NCI-H345 treated with DMSO at 0.1 percent for 48 hours (cell line): ENCODE data around the gene UBFD1.
"Not testable (repeated sequence)": the region's sequence is repeated elsewhere in the genome, so short reads cannot be mapped to it uniquely, and the experiment has no call there.

Experiments used
- DNase-seq: peaks from one replicate; lab custom pipeline; 2025; ENCODE audit not compliant: unreplicated experiment; lab: John Stamatoyannopoulos, UW

UBFD1 gene

GRCh38 chr16:23527961-23528643 lies 29.4 kb upstream of the UBFD1 start:
- DNase-seq = no peak

GRCh38 chr16:23528644-23529310 lies 28.8 kb upstream of the UBFD1 start:
- DNase-seq = no peak

GRCh38 chr16:23530062-23530461 lies 27.5 kb upstream of the UBFD1 start:
- no peak for DNase-seq

DNA sequence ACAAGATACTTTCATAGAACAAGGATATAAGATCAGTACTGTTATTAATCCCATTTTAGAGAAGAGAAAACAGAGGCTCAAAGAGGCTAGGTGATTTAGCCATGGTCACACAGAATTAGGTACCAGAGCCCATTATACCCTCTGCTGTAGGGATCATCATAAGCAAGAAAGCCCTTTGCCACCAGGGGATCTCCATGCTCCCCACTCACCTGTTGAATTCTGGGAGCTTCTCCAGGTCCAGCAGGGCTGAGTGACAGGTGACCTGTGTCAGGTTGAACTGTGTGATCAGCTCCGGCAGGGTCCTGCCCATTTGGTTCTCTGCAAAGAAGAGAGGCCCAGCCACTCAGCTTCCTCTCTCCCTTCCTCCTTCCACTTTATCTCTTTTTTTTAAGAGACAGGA lies 25.1 kb upstream of the UBFD1 start:
- DNase-seq = no peak

GRCh38 chr16:23534868-23535860 lies 22.4 kb upstream of the UBFD1 start:
- DNase-seq = no peak

GRCh38 chr16:23535901-23536300 lies 21.6 kb upstream of the UBFD1 start:
- DNase-seq = no peak

- DNase-seq = no peak
These were observed 20.1 kb upstream of the UBFD1 start for GRCh38 chr16:23537390-23537789.

DNA sequence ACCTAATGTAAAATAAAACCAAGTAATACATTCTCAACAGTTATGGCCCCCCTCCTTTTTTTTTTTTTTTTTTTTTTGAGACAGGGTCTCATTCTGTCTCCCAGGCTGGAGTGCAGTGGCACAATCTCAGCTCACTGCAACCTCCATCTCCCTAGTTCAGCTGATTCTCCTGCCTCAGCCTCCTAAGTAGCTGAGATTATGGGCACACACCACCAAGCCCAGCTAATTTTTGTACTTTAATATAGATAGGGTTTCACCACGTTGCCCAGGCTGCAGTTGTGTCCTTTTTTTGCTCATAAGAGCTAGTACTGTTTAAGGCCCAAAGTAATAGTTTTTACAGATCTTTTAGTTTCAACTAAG lies 18.6 kb upstream of the UBFD1 start:
- DNase-seq = no peak

GRCh38 chr16:23539984-23540816 lies 17.3 kb upstream of the UBFD1 start:
- DNase-seq = no peak

- DNase-seq = not testable (repeated sequence)
These were observed 16.7 kb upstream of the UBFD1 start for GRCh38 chr16:23540817-23541178.

GRCh38 chr16:23544436-23544835 lies 13.1 kb upstream of the UBFD1 start:
- no peak for DNase-seq

GRCh38 chr16:23549938-23550337 lies 7.6 kb upstream of the UBFD1 start:
- DNase-seq = no peak

GRCh38 chr16:23552161-23552560 lies 5.4 kb upstream of the UBFD1 start:
- DNase-seq = no peak

- no peak for DNase-seq
These were observed 3.0 kb upstream of the UBFD1 start for GRCh38 chr16:23554536-23554935.

DNA sequence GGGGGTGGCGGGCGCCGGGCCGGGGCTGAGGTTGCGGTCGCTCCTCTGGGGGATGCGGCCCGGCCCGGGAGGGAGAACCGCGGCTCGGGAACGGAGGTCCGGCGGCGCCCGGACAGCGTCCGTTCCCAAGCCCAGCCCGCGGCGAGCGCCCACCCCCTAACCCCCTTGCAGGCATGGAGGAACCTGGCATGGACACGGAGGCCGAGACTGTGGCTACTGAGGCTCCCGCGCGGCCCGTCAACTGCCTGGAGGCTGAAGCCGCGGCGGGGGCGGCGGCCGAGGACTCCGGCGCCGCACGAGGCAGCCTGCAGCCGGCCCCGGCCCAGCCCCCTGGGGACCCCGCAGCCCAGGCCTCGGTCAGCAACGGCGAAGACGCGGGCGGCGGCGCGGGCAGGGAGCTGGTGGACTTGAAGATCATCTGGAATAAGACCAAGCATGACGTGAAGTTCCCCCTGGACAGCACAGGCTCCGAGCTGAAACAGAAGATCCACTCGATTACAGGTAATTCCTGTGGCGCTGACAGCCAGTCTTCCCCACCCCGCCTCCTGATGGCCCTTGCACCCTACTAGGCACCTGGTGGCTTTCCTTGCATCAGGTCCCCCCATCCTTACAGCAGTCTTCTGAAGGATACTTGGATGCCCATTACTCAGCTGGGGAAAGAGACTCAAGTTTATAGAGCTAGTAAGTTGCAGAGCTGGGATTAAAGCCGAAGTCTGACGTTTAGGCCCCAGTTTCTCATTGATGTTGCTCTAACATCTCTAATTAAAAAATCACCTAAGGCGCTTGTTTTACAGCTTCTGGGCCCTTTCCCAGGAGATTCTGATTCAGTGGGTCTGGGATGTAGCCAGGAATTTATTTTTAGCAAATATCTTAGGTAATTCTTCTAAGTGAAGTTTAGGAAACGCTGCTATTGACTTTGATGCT lies 514 bp downstream of the UBFD1 start:
- DNase-seq = no peak

DNA sequence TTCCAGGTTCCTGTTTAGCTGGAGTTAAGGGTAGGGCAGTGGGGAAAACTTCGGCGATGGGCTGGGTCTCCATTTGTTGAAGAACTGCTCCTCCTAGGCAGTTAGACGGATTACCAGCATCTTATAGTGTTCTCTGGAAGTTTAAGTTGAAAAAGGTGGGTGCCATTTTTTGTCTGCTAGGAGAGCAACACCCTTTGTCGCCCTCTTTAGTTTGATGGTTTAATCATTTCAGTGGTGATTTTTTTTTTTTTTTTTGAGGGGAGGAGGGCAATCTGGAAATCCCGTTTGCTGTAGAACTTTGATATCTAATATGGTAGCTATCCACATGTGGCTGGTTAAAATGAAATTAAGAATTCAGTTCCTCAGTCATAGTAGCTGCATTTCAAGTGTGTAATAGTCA lies 4.1 kb downstream of the UBFD1 start:
- no peak for DNase-seq

- no peak for DNase-seq
These were observed 5.0 kb downstream of the UBFD1 start for GRCh38 chr16:23562505-23562904.

- no peak for DNase-seq
These were observed 5.7 kb downstream of the UBFD1 start for GRCh38 chr16:23563186-23563585.

- DNase-seq = no peak
These were observed 7.2 kb downstream of the UBFD1 start for GRCh38 chr16:23564575-23565363.
